Esophagus muscularis mucosa (tissue), 4 donors: ENCODE results near the gene TSPAN11. TPM values are rescaled to one million over a fixed set of nuclear protein-coding genes. Genes with fewer than 3 reads are reported as not detected.

Experiments
- DNase-seq: peaks from one replicate; pipeline ENCODE4 v3.0.0-alpha.2; 2017; ENCODE audit errors: extremely low spot score
- H3K27ac ChIP-seq, 4 donors: fragments of 200-600 bp; sonication (generic); replicated peaks in 1 of 4; 1 replicate in 3 of 4; 2 replicates in 1 of 4; pipeline ENCODE4 v1.5.1; 2016 to 2019; ENCODE audit warnings: mild to moderate bottlenecking in 1 of 4
- H3K27me3 ChIP-seq, 4 donors: fragments of 200-600 bp; sonication (generic); one replicate each; pipeline versions ENCODE4 v1.5.1 to v1.6.0; 2016 to 2019
- H3K36me3 ChIP-seq, 4 donors: fragments of 200-600 bp; sonication (generic); one replicate each; pipeline ENCODE4 v1.5.1; 2016 to 2019
- H3K4me1 ChIP-seq, 4 donors: fragments of 200-600 bp; sonication (generic); one replicate each; pipeline ENCODE4 v1.5.1; 2016 to 2019
- H3K4me3 ChIP-seq, 4 donors: fragments of 200-600 bp; sonication (generic); 1 replicate in 2 of 4; 2 replicates in 2 of 4; pipeline ENCODE4 v1.5.1; 2016 to 2019; ENCODE audit warnings: mild to moderate bottlenecking in 4 of 4, moderate library complexity in 1 of 4
- H3K9me3 ChIP-seq, 4 donors: fragments of 200-600 bp; sonication (generic); 1 replicate in 3 of 4; 2 replicates in 1 of 4; pipeline ENCODE4 v1.5.1; 2016 to 2019
- EP300 ChIP-seq: sonication (generic); formaldehyde crosslinking; IDR thresholded peaks from one replicate; pipeline ENCODE4 v1.6.1; 2017; ENCODE audit warnings: antibody characterized with exemption
- POLR2A ChIP-seq: fragments of 450-650 bp; IDR thresholded peaks from one replicate; pipeline ENCODE4 v1.6.1; 2017; ENCODE audit warnings: antibody characterized with exemption, moderate library complexity, mild to moderate bottlenecking, low read depth
- POLR2AphosphoS5 ChIP-seq, 2 donors: sonication (generic); formaldehyde crosslinking; IDR thresholded peaks; one replicate each; pipeline ENCODE4 v1.6.1; 2017; ENCODE audit warnings: antibody characterized with exemption in 2 of 2
- WGBS: methylation state at CpG from one replicate; pipeline ENCODE4 v1.1.5; 2018; 5-methylcytosine and 5-hydroxymethylcytosine counted together
- intact Hi-C: fragments of 100-400 bp; cut with DNase I; formaldehyde crosslinking; loops from one replicate; pipeline ENCODE4 v1.15.1; 2023
- total RNA-seq, 4 donors: library from RNA; depleted of rRNA; stranded (reverse); fragments of >200 nt; gene quantifications; one replicate each; pipeline versions ENCODE4 v1.1.0 to v1.2.1, GENCODE V29; 2016
- TF ChIP-seq, protein P1 (sequence below), 3 experiments: fragments of 200-600 bp in 2 of 3; fragments of 450-650 bp in 1 of 3; sonication (generic) in 2 of 3; IDR thresholded peaks; one replicate each; pipeline ENCODE4 v1.5.1; 2017 to 2019; ENCODE audit warnings: antibody characterized with exemption in 3 of 3, mild to moderate bottlenecking in 2 of 3, moderate library complexity in 1 of 3

TSPAN11 gene
- total RNA-seq, 4 donors from 2014 or later, result 5.8 to 20.9 (median 12.7) TPM

DNA sequence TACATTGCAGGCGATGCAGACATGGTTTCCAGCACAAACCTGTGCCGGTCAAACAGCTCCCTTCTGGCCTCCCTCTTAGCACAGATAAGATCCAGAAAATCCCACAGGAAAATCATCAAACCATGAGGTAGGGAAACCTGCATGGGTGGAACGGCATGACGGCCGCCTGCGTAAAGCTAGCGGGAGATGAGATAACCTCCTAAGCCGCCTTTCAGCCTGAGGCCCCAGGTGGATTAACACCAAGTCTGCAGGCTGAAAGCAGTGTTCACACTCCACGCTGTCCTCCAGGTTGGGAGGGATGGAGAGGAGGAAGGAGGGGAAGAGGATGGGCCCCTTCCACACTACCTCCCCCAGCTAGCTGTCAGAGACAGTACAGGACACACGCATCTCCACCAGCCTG, 63.8 kb downstream of the TSPAN11 start:
- no peak for TF ChIP-seq POLR2AphosphoS5 (IDR thresholded peaks at IDR 0.05)
- TF ChIP-seq POLR2A, result no peak
- TF ChIP-seq, protein P1, sequence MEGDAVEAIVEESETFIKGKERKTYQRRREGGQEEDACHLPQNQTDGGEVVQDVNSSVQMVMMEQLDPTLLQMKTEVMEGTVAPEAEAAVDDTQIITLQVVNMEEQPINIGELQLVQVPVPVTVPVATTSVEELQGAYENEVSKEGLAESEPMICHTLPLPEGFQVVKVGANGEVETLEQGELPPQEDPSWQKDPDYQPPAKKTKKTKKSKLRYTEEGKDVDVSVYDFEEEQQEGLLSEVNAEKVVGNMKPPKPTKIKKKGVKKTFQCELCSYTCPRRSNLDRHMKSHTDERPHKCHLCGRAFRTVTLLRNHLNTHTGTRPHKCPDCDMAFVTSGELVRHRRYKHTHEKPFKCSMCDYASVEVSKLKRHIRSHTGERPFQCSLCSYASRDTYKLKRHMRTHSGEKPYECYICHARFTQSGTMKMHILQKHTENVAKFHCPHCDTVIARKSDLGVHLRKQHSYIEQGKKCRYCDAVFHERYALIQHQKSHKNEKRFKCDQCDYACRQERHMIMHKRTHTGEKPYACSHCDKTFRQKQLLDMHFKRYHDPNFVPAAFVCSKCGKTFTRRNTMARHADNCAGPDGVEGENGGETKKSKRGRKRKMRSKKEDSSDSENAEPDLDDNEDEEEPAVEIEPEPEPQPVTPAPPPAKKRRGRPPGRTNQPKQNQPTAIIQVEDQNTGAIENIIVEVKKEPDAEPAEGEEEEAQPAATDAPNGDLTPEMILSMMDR (IDR thresholded peaks at IDR 0.05), result no peak
- no peak for TF ChIP-seq EP300
- intact Hi-C loops, result no loop called here
- no peaks in the 10 kb centered on the region for H3K9me3 ChIP-seq
- no peak overlapping the region for H3K27ac ChIP-seq
- H3K4me3 ChIP-seq, result no peak overlapping the region
- WGBS, result 94% methylated on average over 7 of the region's 10 CpGs
- H3K4me1 ChIP-seq, result no peaks in the 10 kb centered on the region
- H3K27me3 ChIP-seq, result no peaks in the 10 kb centered on the region
- no peak for DNase-seq
- no peaks in the 10 kb centered on the region for H3K36me3 ChIP-seq

DNA sequence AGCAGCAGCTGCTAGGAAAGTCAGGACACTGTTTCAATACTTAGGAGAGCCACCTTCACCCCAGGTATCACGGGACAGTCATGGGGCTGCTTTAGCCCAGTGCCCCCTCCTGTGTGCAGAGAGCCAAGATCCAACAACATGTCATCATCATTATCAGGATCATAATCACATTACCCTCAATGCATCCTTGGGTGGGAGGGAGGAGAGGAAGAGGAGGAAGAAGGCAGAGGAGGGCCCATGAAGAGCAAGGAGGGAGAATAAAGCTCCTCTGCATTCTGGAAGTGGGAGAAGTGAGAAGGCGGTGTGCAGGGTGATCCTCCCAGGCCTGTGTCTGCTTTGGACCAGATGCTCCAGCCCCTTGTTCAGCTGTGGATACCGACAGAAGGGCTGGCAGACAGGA, 64.2 kb downstream of the TSPAN11 start:
- intact Hi-C loops, result no loop called here
- TF ChIP-seq EP300 (no peak), POLR2A (no peak), POLR2AphosphoS5 (IDR thresholded peaks at IDR 0.05) (no peak)
- TF ChIP-seq, protein P1 (IDR thresholded peaks at IDR 0.05), result no peak
- no peaks in the 10 kb centered on the region for H3K9me3 ChIP-seq

DNA sequence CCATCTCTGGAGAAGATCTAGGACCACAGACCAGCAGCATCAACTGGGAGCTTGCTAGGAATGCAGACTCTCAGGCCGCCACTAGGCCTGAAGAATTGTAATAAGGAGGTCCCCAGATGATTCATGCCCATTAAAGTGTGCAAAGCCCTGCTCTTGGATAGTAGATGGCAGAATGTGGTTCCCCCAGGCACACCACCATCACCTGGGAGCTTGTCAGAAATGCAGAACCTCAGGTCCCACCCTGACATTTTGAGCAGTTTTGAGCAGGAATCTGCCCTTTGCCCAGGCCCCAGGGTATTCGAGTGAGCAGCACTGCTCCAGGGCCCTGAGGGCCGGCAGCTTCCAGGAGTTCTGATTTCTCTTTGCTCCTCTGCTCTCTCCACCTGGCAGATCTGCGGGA, 64.9 kb downstream of the TSPAN11 start:
- no peak overlapping the region for H3K4me3 ChIP-seq
- DNase-seq, result no peak
- no peak overlapping the region for H3K27ac ChIP-seq
- no peaks in the 10 kb centered on the region for H3K36me3 ChIP-seq
- no peak for TF ChIP-seq POLR2AphosphoS5 (IDR thresholded peaks at IDR 0.05)
- TF ChIP-seq POLR2A, result no peak
- TF ChIP-seq, protein P1 (IDR thresholded peaks at IDR 0.05), result no peak
- TF ChIP-seq EP300, result no peak
- no peaks in the 10 kb centered on the region for H3K9me3 ChIP-seq
- 100% methylated on average over 3 of the region's 4 CpGs for WGBS
- no peaks in the 10 kb centered on the region for H3K27me3 ChIP-seq
- no peaks in the 10 kb centered on the region for H3K4me1 ChIP-seq
- intact Hi-C loops, result no loop called here

More for the DNA sequence above, 64.2 kb downstream of the TSPAN11 start:
- Histone ChIP-seq H3K27me3 (no peaks in the 10 kb centered on the region), H3K4me3 (no peak overlapping the region), H3K36me3 (no peaks in the 10 kb centered on the region), H3K4me1 (no peaks in the 10 kb centered on the region), H3K27ac (no peak overlapping the region)
- DNase-seq, result no peak
- 84% methylated on average over 2 of the region's 3 CpGs for WGBS

DNA sequence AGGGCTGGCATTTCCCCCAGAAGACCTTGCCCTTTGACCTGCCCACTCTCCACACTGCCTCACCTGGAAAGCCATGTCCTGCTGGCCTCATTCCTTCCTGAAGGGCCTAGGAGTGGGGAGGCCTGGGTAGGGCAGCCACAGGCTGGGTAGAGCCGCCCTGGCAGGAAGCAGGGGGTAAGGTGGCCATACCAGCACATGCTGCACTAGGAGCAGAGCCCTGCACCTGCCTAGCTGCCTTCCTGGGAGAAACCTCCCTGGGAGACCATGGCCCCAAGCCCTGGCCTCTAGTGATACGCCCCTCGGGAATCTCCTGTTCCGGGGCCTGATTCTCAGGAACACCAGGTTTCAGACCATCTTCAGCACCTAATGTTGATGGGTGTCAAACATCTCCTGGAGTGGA, 65.8 kb downstream of the TSPAN11 start:
- no peak for DNase-seq
- H3K4me3 ChIP-seq, result no peak overlapping the region
- H3K4me1 ChIP-seq, result no peaks in the 10 kb centered on the region
- TF ChIP-seq POLR2AphosphoS5 (IDR thresholded peaks at IDR 0.05), result no peak
- TF ChIP-seq, protein P1 (IDR thresholded peaks at IDR 0.05), result no peak
- TF ChIP-seq EP300, result no peak
- no peak for TF ChIP-seq POLR2A
- no peaks in the 10 kb centered on the region for H3K27me3 ChIP-seq
- H3K36me3 ChIP-seq, result no peaks in the 10 kb centered on the region
- no peak overlapping the region for H3K27ac ChIP-seq
- no peaks in the 10 kb centered on the region for H3K9me3 ChIP-seq
- WGBS, result 60% methylated on average over 1 of the region's 4 CpGs
- intact Hi-C loops, result no loop called here

DNA sequence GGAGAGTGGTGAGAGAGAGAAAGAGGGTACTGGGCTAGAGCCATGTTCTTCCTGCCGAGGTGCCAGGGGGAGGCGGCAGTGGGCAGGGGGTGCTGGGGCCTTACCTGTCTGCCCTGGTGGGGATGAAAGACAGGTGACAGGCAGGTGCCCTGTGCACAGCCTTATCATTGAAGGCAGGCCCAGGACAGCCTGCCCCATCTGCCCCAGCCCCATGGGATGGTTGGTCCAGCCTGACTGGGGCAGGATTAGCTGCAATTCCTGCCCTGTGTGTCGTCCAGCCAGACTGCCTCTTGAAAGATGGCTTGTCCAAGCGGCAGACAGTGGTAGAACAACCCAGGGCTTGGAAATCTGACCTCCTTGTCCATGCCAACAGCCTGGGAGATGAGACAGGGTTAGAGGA, 67.2 kb downstream of the TSPAN11 start:
- no peak for DNase-seq
- Histone ChIP-seq H3K27ac (no peak overlapping the region), H3K4me1 (no peaks in the 10 kb centered on the region), H3K9me3 (no peaks in the 10 kb centered on the region), H3K27me3 (no peaks in the 10 kb centered on the region), H3K4me3 (no peak overlapping the region), H3K36me3 (no peaks in the 10 kb centered on the region)
- intact Hi-C loops, result no loop called here
- WGBS, result 100% methylated on average over 2 of the region's 4 CpGs
- no peak for TF ChIP-seq POLR2A
- TF ChIP-seq EP300, result no peak
- no peak for TF ChIP-seq POLR2AphosphoS5 (IDR thresholded peaks at IDR 0.05)
- TF ChIP-seq, protein P1 (IDR thresholded peaks at IDR 0.05), result no peak
